CD4-positive, alpha-beta T cell treated with Interleukin-6 at 100 ng/mL for 8 hours (primary cell): ENCODE results near the gene TMEM186.
"Not testable (repeated sequence)": the region's sequence is repeated elsewhere in the genome, so short reads cannot be mapped to it uniquely, and the experiment has no call there.

Experiments
- DNase-seq: peaks from one replicate; pipeline ENCODE4 v3.0.0-alpha.2; 2020; ENCODE audit warnings: mixed read lengths, low spot score

Gene TMEM186

DNA sequence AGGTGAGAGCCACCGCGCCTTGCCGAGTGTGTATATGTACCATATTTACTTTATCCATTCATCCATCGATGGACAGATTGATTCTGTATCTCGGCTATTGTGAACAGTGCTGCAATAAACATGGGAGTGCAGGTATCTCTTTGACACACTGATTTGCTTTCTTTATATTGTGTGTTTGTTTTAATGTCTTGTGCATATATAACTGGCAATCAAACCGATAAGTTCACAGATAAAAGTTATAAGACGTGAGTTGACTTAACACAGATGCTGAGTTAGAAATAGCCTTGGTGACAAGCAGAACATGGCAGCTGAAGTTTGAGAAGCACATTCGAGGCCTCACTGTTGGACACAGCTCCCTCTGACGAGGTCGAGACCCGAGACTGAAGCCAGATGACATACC lies 23.2 kb downstream of the TMEM186 start:
- DNase-seq = no peak

- DNase-seq = no peak
These were observed 23.9 kb downstream of the TMEM186 start for GRCh38 chr16:8773537-8773936.

DNA sequence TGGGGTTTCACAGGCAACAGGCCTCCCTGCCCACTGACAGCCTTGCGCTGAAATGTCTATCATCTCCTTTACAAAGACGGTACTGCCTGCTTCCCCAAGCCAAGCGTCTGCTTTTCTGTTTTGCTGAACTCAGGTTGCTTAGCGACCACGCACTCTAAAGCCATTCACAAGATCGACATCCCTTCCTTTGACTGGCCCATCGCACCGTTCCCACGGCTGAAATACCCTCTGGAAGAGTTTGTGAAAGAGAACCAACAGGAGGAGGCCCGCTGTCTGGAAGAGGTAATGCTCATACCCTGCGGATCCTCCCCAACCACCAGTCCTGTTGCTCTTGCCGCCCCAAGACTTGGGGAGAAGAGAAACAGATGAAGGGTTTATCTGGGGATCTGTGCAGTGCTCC lies 28.7 kb downstream of the TMEM186 start:
- no peak for DNase-seq

- no peak for DNase-seq
These were observed 29.2 kb downstream of the TMEM186 start for GRCh38 chr16:8768283-8768682.

DNA sequence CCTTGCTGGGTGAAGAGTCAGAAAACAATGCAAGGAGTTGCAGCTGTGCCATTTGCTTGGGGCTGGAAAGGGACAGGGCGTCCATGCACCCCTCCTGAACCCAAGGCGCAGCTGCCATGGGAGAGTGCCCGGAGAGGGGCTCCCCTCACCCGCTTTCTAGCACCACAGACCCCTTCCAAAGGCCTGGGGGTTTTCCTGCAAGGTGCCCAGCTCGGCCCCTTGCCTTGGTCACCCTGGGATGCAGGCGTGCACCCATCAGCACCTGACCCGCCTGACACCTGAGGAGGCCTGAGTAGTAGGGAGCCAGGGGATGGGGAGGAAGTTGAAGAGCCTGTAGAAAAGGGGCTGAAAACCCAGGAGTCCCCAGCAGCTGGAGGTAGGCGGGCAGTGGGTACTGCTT lies 30.3 kb downstream of the TMEM186 start:
- no peak for DNase-seq

- no peak for DNase-seq
These were observed 32.8 kb downstream of the TMEM186 start for GRCh38 chr16:8764525-8765250.

DNA sequence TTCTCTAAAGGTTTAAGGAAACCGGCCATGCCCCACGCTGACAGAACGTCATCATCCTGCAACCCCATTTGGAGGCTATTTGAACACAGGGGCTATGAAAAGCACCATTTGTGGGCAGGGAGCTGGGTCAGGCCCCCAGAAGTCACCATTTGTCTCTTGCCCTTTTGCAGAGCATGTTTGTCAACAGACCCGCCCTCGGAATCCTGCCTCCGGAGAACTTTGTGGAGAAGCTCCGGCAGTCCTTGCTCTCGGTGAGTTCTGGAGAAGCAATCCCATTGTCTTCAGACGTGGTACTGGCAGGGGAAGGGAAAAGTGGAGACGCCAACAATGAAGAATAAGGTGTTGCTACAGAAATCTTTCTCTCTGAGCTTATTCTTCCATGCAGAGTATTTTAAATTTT lies 33.5 kb downstream of the TMEM186 start:
- DNase-seq = no peak

DNA sequence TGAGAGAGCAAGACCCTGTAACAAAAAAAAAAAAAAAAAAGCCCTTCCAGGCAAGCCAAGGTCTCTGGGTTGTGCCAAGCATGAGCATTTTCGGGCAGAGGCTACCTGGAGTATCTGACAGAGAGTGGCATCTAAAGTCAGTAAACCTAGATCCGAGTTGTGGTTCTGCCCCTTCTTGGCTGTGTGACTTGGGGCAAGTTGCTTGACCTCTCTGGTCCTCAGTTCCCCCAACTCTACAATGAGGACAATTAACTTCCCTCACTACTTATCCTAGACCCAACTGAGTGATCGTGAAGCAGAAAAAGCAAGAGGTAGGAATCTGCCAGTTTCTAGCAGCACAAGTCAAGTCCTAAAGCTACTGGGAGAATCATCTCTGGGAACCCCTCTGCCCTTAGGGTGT lies 34.4 kb downstream of the TMEM186 start:
- no peak for DNase-seq

DNA sequence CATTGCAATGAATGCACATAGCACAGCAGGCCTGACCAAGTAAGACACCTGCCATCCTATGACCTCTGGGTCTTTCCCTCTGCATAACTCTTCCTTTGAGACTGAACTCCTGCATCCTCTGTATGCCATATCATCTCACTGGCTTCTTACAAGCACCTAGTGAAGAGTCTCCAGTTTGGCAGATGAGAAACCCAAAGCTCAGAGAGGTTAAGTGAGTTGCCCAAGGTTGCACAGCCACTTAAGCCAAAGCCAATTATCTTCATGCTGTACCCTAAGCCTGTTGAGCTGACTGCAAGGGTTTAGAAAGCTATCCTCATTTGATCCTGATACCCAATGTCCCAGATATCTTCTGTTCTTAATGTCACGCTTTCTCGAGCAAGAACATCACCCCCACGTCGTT lies 35.2 kb downstream of the TMEM186 start:
- DNase-seq = no peak

GRCh38 chr16:8761078-8761477 lies 36.4 kb downstream of the TMEM186 start:
- DNase-seq = no peak

DNA sequence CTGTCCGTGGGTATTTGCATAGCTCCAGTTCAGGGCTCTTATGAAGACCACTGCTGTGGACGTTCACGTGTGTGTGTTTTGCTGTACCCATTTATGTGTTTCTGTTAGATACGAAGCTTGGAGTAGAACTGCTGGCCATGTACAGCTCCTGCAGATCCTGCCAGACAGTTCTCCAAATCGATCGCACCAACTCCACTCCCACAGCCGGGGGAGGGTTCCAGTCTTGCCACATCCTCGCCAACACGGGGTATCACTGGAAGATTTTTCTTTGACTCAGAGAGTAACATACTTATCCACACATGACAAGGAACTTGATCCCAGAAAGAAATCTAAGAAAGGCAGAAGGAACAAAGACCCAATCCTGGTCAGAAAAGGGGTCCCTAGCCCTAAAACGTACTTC lies 37.4 kb downstream of the TMEM186 start:
- DNase-seq = no peak

DNA sequence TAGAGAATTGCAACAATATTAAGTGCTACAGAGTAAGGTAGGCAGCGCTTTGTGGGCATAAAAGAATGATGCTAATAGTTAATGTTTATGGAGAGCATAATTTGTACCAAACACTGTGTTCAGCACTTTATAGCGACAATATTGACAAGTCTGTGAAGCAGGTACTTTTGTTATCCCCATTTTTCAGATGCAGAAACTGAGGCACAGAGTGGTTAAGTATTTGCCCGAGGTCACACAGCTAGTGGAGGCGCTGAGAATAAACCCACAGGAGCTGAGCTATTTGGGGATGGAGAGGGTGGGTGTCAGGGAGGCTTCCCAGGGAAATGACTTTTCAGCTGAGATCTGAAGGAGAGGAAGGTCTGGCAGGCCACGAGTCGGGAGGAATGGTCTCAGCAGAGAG lies 39.4 kb downstream of the TMEM186 start:
- no peak for DNase-seq

GRCh38 chr16:8756755-8757154 lies 40.7 kb downstream of the TMEM186 start:
- DNase-seq = no peak

- no peak for DNase-seq
These were observed 43.9 kb downstream of the TMEM186 start for GRCh38 chr16:8753416-8754054.

- DNase-seq = no peak
These were observed 44.7 kb downstream of the TMEM186 start for GRCh38 chr16:8752706-8753105.

DNA sequence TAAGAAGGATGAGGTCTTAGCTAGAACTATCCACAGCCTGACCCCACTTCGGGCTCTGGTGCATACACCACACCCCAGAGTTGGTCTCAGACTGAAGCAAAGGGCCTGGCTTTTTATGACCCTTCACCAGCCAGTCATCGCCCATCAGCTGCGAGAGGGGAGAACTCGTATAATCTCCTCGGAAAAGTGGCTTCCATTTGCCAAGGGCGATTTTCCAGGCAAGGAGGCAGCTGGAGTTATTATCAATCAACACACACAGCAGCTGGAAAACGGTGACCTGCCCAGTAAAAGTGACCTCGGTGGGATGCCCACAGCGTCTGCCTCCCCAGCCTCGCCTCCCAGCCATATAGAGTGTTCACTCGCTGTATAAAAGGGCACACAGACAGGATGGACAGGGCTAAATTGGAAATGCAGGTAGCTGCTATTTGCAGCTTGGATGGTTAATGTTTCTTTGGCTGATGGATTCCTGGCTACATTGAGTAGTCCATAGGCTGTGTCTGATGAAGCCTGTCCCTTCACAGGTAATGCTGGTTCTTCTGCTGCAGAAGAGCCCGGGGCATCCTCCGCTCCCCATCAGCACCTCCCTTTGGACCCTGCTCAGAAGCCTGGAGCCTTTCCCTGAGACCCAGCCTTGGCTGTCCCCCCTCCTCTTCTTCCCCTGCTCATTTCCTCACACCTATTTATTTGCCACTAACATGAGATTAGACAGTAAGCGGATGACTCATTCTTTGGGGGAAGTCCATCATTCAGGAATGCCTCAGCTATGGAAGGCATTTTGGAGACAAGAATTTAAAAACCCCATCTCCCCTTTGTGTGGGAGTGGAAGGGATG lies 45.7 kb downstream of the TMEM186 start:
- no peak for DNase-seq

DNA sequence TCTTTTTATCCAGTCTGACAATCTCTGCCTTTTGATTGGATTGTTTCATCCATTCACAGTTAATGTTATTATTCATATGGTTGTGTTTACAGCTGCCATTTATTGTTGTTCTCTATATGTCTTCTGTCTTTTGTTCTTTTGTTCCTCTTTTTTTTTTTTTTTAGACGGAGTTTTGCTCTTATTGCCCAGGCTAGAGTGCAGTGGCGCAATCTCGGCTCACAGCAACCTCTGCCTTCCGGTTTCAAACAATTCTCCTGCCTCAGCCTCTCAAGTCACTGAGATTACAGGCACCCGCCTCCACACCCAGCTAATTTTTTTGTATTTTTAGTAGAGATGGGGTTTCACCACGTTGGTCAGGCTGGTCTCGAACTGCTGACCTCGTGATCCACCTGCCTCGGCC lies 48.5 kb downstream of the TMEM186 start:
- not testable (repeated sequence) for DNase-seq
